GM23338 (cell line): ENCODE data around the gene AGAP3. TPM values are rescaled to one million over a fixed set of nuclear protein-coding genes. Genes with fewer than 3 reads are reported as not detected.

ENCODE experiments used
- ATAC-seq: fragments of 200-7000 bp; cut with Tn5 transposase; 3 replicates; pipeline ENCODE4 v1.9.1; 2020
- DNase-seq: peaks from one replicate; pipeline ENCODE4 v3.0.0-alpha.2; 2015; ENCODE audit warnings: low spot score
- H2AFZ ChIP-seq: fragments of 200-600 bp; sonication (generic); 2 replicates; pipeline ENCODE4 v1.8.0; 2016; ENCODE audit warnings: antibody characterized with exemption, mild to moderate bottlenecking, moderate library complexity
- H3F3A ChIP-seq: fragments of 200-600 bp; sonication (generic); replicated peaks from 2 replicates; pipeline ENCODE4 v1.8.0; 2017; ENCODE audit warnings: antibody characterized with exemption, mixed run types, low read depth
- H3K27ac ChIP-seq: fragments of 200-600 bp; sonication (generic); 2 replicates; pipeline ENCODE4 v1.6.1; 2016; ENCODE audit warnings: low read depth
- H3K27me3 ChIP-seq: fragments of 200-600 bp; sonication (generic); 2 replicates; pipeline ENCODE4 v1.8.0; 2016; ENCODE audit warnings: mild to moderate bottlenecking, mixed run types, moderate library complexity; ENCODE audit not compliant: insufficient read depth
- H3K36me3 ChIP-seq: fragments of 200-600 bp; sonication (generic); 2 replicates; pipeline ENCODE4 v1.8.0; 2016; ENCODE audit warnings: mild to moderate bottlenecking; ENCODE audit not compliant: insufficient read depth
- H3K4me1 ChIP-seq: fragments of 200-600 bp; sonication (generic); 2 replicates; pipeline ENCODE4 v1.8.0; 2016; ENCODE audit warnings: mild to moderate bottlenecking, moderate library complexity; ENCODE audit not compliant: insufficient read depth
- H3K4me2 ChIP-seq: fragments of 200-600 bp; sonication (generic); 2 replicates; pipeline ENCODE4 v1.7.1; 2017; ENCODE audit warnings: mixed run types
- H3K4me3 ChIP-seq: fragments of 200-600 bp; sonication (generic); 2 replicates; pipeline ENCODE4 v1.6.1; 2016; ENCODE audit warnings: mixed run types
- H3K79me2 ChIP-seq: fragments of 200-600 bp; sonication (generic); replicated peaks from 2 replicates; pipeline ENCODE4 v1.8.0; 2017; ENCODE audit warnings: mild to moderate bottlenecking; ENCODE audit not compliant: insufficient read depth
- H3K9me2 ChIP-seq: fragments of 200-600 bp; sonication (generic); 2 replicates; pipeline ENCODE4 v1.8.0; 2017; ENCODE audit not compliant: insufficient read depth
- H4K20me1 ChIP-seq: fragments of 200-600 bp; sonication (generic); replicated peaks from 2 replicates; pipeline ENCODE4 v1.8.0; 2017; ENCODE audit warnings: mild to moderate bottlenecking; ENCODE audit not compliant: insufficient read depth
- H3K27ac Mint-ChIP-seq: 2 replicates; pipeline ENCODE4 v1.8.0; 2020; ENCODE audit warnings: inconsistent platforms, mild to moderate bottlenecking, moderate library complexity, mixed read lengths
- H3K27me3 Mint-ChIP-seq: 3 replicates; pipeline ENCODE4 v1.8.0; 2022; ENCODE audit warnings: low read depth, mild to moderate bottlenecking, moderate library complexity, mixed read lengths, inconsistent platforms; ENCODE audit not compliant: insufficient read depth, poor library complexity
- H3K36me3 Mint-ChIP-seq: 3 replicates; pipeline ENCODE4 v1.8.0; 2021; ENCODE audit warnings: low read depth, mild to moderate bottlenecking, inconsistent platforms, moderate library complexity, mixed read lengths
- H3K4me1 Mint-ChIP-seq: 3 replicates; pipeline ENCODE4 v1.8.0; 2020; ENCODE audit warnings: mild to moderate bottlenecking, inconsistent platforms, mixed read lengths
- H3K4me3 Mint-ChIP-seq: 3 replicates; pipeline ENCODE4 v1.8.0; 2021; ENCODE audit warnings: moderate library complexity, mild to moderate bottlenecking, inconsistent platforms, mixed read lengths
- H3K9me3 Mint-ChIP-seq: 3 replicates; pipeline ENCODE4 v1.8.0; 2020; ENCODE audit warnings: moderate library complexity, mild to moderate bottlenecking, inconsistent platforms, mixed read lengths
- CREB1 ChIP-seq: fragments of 250-450 bp; sonication (Bioruptor Pico); IDR thresholded peaks from 2 replicates; pipeline ENCODE4 v1.5.0; 2020; ENCODE audit warnings: low read depth, mild to moderate bottlenecking, moderate library complexity
- CTCF ChIP-seq, 2 experiments: fragments of 200-600 bp in 1 of 2; sonication (generic) in 1 of 2; conservative IDR thresholded peaks; 2 replicates each; pipeline versions ENCODE4 v1.5.1 to v1.6.1; 2016 to 2017; ENCODE audit warnings: antibody characterized with exemption in 2 of 2, low read depth in 2 of 2, mild to moderate bottlenecking in 2 of 2, moderate library complexity in 1 of 2
- ETS1 ChIP-seq: IDR thresholded peaks from 2 replicates; pipeline ENCODE4 v1.6.1; 2016; ENCODE audit warnings: antibody characterized with exemption
- EZH2 ChIP-seq: fragments of 200-600 bp; sonication (generic); IDR thresholded peaks from one replicate; pipeline ENCODE4 v1.8.0; 2017; ENCODE audit warnings: antibody characterized with exemption, mild to moderate bottlenecking, low read depth; ENCODE audit not compliant: unreplicated experiment
- EZH2phosphoT487 ChIP-seq: fragments of 200-600 bp; sonication (generic); IDR thresholded peaks from one replicate; pipeline ENCODE4 v1.8.1; 2018; ENCODE audit warnings: antibody characterized with exemption; ENCODE audit not compliant: unreplicated experiment
- JUNB ChIP-seq: IDR thresholded peaks from one replicate; pipeline ENCODE4 v1.6.1; 2016; ENCODE audit warnings: antibody characterized with exemption; ENCODE audit not compliant: unreplicated experiment
- NANOG ChIP-seq: IDR thresholded peaks from 2 replicates; pipeline ENCODE4 v1.6.1; 2016; ENCODE audit warnings: antibody characterized with exemption, borderline replicate concordance
- POLR2AphosphoS5 ChIP-seq: IDR thresholded peaks from 2 replicates; pipeline ENCODE4 v1.6.1; 2016; ENCODE audit warnings: antibody characterized with exemption, low read depth
- REST ChIP-seq: IDR thresholded peaks from one replicate; pipeline ENCODE4 v1.6.1; 2018; ENCODE audit warnings: antibody characterized with exemption; ENCODE audit not compliant: unreplicated experiment
- STAT1 ChIP-seq: IDR thresholded peaks from one replicate; pipeline ENCODE4 v1.6.1; 2016; ENCODE audit warnings: antibody characterized with exemption; ENCODE audit not compliant: unreplicated experiment
- ZNF114 ChIP-seq: fragments of 250-450 bp; sonication (Bioruptor Pico); IDR thresholded peaks from 2 replicates; pipeline ENCODE4 v1.5.0; 2020; ENCODE audit warnings: mild to moderate bottlenecking, moderate library complexity
- ZNF331 ChIP-seq: fragments of 250-450 bp; sonication (Bioruptor Pico); IDR thresholded peaks from 2 replicates; pipeline ENCODE4 v1.5.0; 2020; ENCODE audit warnings: low read depth, mild to moderate bottlenecking, moderate library complexity
- ZNF462 ChIP-seq: fragments of 250-450 bp; sonication (Bioruptor Pico); IDR thresholded peaks from 2 replicates; pipeline ENCODE4 v1.5.0; 2020; ENCODE audit warnings: mild to moderate bottlenecking, moderate library complexity
- polyA plus RNA-seq: library from polyadenylated mRNA; unstranded; fragments of >200 nt; fragmentation: Nextera tagmentation; extraction: Ambion mirVana; gene quantifications from 2 replicates; pipeline ENCODE4 v1.2.1, GENCODE V29; 2016
- total RNA-seq: library from RNA; depleted of rRNA; stranded (reverse); fragments of >200 nt; shearing (Covaris generic); gene quantifications from 2 replicates; pipeline ENCODE4 v1.2.3, GENCODE V29; 2014

AGAP3 gene
- total and polyA plus RNA-seq, 2 experiments from 2014 or later: 24.0 to 39.2 TPM

- H3K36me3 ChIP-seq: no peaks in the 10 kb centered on the region
- Mint-ChIP-seq H3K4me1 (peaks cover 42% of the 10 kb centered on the region), H3K4me3 (peak overlapping the region; percentile 89), H3K27ac (peak overlapping the region; percentile 86; the same call in 1 of the 2 replicates), H3K36me3 (peaks cover 18% of the 10 kb centered on the region), H3K27me3 (peaks cover 26% of the 10 kb centered on the region), H3K9me3 (peaks cover 2% of the 10 kb centered on the region; the same call in 1 of the 3 replicates)
- H3K4me3 ChIP-seq: peak overlapping the region; percentile 91
- H3K27ac ChIP-seq: no peak overlapping the region
- H3K9me2 ChIP-seq: no peaks in the 10 kb centered on the region
- DNase-seq (no peak), ATAC-seq (peak; percentile 2)
- H3F3A ChIP-seq: peaks cover 18% of the 10 kb centered on the region
- TF ChIP-seq EZH2phosphoT487 (no peak), NANOG (no peak), CTCF (conservative IDR thresholded peaks at IDR 0.05; ENCODE audit: low read depth in 2 of 2) (no peak), ZNF462 (CRISPR knock-in tag) (no peak), ETS1 (no peak), ZNF331 (CRISPR knock-in tag) (no peak), ZNF114 (no peak), STAT1 (no peak), CREB1 (CRISPR knock-in tag) (no peak), REST (no peak), POLR2AphosphoS5 (no peak), EZH2 (no peak), JUNB (no peak)
- peak overlapping the region; percentile 86; the same call in 1 of the 2 replicates for H2AFZ ChIP-seq
- H3K27me3 ChIP-seq: peaks cover 16% of the 10 kb centered on the region
- peaks cover 6% of the 10 kb centered on the region; the same call in 1 of the 2 replicates for H3K79me2 ChIP-seq
- peaks cover 35% of the 10 kb centered on the region for H3K4me1 ChIP-seq
- peak overlapping the region; percentile 98 for H3K4me2 ChIP-seq
- H4K20me1 ChIP-seq: peaks cover 12% of the 10 kb centered on the region
Observed at GRCh38 chr7:151080067-151080521, 6.2 kb upstream of the AGAP3 start.
